ENCODE measurements around the gene HERC2. TPM values are rescaled to one million over a fixed set of nuclear protein-coding genes. Genes with fewer than 3 reads are reported as not detected.
"Not testable (repeated sequence)": the region's sequence is repeated elsewhere in the genome, so short reads cannot be mapped to it uniquely, and the experiment has no call there.

The HERC2 gene
- total RNA-seq, 1 experiment from 2014 or later = 69.7 TPM

DNA sequence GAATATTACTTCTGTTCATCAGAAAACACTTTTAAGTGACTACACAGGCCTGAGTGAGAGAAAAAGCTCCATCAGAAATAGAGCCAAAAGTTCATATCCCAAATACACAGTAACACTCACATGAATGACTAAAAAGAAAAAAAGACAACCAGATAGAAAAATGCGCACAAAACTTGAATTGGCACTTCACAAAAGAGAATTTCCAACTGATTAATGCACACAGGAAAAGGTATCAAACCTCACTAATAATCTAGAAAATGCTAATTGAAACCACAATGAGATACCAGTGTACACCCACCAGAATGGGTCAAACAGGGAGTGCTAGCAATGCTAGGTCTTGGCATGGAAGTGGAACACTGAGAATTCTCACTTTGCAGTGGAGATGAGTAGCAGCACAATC is 78.6 kb downstream of the HERC2 start:
- Histone ChIP-seq H3K4me3 (ENCODE audit: low read depth in 2 of 2, low read length in 2 of 2) (no peak overlapping the region), H3K27me3 (ENCODE audit: control insufficient read depth, insufficient read depth, low read length) (no peaks in the 10 kb centered on the region), H3K27ac (ENCODE audit: low read length) (no peak overlapping the region), H3K4me1 (ENCODE audit: control insufficient read depth, insufficient read depth, low read length) (no peaks in the 10 kb centered on the region), H3K9me3 (ENCODE audit: control insufficient read depth, insufficient read depth, low read depth, low read length) (no peaks in the 10 kb centered on the region), H3K36me3 (ENCODE audit: control insufficient read depth, insufficient read depth, low read length) (peaks cover 8% of the 10 kb centered on the region; the same call in 1 of the 2 replicates)
- BruUV-seq (replicated peaks) = no TSS peak
- ATAC-seq = no peak
- ChIA-PET CTCF (no interaction called here), POLR2A (no interaction called here)
- TF ChIP-seq SIN3A (IDR thresholded peaks at IDR 0.05; ENCODE audit: borderline replicate concordance, insufficient read depth, low read depth, low read length) (no peak), TCF7L2 (IDR thresholded peaks at IDR 0.05; ENCODE audit: low read depth, low read length) (no peak), POLR2AphosphoS5 (IDR thresholded peaks at IDR 0.05; ENCODE audit: low read depth, low read length) (no peak)
- TF ChIP-seq, protein P1, sequence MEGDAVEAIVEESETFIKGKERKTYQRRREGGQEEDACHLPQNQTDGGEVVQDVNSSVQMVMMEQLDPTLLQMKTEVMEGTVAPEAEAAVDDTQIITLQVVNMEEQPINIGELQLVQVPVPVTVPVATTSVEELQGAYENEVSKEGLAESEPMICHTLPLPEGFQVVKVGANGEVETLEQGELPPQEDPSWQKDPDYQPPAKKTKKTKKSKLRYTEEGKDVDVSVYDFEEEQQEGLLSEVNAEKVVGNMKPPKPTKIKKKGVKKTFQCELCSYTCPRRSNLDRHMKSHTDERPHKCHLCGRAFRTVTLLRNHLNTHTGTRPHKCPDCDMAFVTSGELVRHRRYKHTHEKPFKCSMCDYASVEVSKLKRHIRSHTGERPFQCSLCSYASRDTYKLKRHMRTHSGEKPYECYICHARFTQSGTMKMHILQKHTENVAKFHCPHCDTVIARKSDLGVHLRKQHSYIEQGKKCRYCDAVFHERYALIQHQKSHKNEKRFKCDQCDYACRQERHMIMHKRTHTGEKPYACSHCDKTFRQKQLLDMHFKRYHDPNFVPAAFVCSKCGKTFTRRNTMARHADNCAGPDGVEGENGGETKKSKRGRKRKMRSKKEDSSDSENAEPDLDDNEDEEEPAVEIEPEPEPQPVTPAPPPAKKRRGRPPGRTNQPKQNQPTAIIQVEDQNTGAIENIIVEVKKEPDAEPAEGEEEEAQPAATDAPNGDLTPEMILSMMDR (IDR thresholded peaks at IDR 0.05) = no peak
- TF ChIP-seq, protein P2, sequence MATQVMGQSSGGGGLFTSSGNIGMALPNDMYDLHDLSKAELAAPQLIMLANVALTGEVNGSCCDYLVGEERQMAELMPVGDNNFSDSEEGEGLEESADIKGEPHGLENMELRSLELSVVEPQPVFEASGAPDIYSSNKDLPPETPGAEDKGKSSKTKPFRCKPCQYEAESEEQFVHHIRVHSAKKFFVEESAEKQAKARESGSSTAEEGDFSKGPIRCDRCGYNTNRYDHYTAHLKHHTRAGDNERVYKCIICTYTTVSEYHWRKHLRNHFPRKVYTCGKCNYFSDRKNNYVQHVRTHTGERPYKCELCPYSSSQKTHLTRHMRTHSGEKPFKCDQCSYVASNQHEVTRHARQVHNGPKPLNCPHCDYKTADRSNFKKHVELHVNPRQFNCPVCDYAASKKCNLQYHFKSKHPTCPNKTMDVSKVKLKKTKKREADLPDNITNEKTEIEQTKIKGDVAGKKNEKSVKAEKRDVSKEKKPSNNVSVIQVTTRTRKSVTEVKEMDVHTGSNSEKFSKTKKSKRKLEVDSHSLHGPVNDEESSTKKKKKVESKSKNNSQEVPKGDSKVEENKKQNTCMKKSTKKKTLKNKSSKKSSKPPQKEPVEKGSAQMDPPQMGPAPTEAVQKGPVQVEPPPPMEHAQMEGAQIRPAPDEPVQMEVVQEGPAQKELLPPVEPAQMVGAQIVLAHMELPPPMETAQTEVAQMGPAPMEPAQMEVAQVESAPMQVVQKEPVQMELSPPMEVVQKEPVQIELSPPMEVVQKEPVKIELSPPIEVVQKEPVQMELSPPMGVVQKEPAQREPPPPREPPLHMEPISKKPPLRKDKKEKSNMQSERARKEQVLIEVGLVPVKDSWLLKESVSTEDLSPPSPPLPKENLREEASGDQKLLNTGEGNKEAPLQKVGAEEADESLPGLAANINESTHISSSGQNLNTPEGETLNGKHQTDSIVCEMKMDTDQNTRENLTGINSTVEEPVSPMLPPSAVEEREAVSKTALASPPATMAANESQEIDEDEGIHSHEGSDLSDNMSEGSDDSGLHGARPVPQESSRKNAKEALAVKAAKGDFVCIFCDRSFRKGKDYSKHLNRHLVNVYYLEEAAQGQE (IDR thresholded peaks at IDR 0.05; ENCODE audit: insufficient read depth in 1 of 2, low read depth in 2 of 2, low read length in 1 of 2) = no peak
- in situ Hi-C loops (cut with HindIII; ENCODE audit: low pct_unique_long_range_greater_than_20kb, low sequenced_read_pairs) = no loop called here
- no peak for DNase-seq (ENCODE audit: low read depth, low spot score)
- intact Hi-C loops (cut with micrococcal nuclease; ENCODE audit: unreplicated experiment) = no loop called here

DNA sequence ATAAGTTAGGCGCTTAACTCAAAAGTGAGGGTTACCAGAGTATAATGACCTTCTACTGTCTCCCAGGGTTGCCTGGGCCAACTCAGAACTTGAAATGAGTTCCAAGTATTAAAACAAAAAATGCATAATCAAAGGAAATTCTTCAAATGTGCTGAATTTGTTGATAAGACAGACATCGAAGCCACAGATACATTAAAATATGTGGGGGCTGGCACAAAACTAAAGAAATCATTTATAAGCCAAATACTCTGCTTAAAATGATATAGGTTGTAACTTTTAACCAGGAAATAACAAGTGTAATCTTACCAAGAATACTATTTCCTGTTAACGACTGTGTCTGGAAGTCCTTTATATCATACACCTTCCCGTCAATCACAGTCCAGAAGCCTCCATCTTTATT is 83.7 kb downstream of the HERC2 start:
- CTCF ChIA-PET; in situ Hi-C loops (cut with HindIII; ENCODE audit: low pct_unique_long_range_greater_than_20kb, low sequenced_read_pairs); ATAC-seq; H3K27me3 ChIP-seq (ENCODE audit: control insufficient read depth, insufficient read depth, low read length); H3K9me3 ChIP-seq (ENCODE audit: control insufficient read depth, insufficient read depth, low read depth, low read length); H3K4me1 ChIP-seq (ENCODE audit: control insufficient read depth, insufficient read depth, low read length); intact Hi-C loops (cut with micrococcal nuclease; ENCODE audit: unreplicated experiment); H3K36me3 ChIP-seq (ENCODE audit: control insufficient read depth, insufficient read depth, low read length); H3K4me3 ChIP-seq (ENCODE audit: low read depth in 2 of 2, low read length in 2 of 2); DNase-seq (ENCODE audit: low read depth, low spot score); BruUV-seq (replicated peaks); H3K27ac ChIP-seq (ENCODE audit: low read length); POLR2A ChIA-PET: not testable (repeated sequence)

DNA sequence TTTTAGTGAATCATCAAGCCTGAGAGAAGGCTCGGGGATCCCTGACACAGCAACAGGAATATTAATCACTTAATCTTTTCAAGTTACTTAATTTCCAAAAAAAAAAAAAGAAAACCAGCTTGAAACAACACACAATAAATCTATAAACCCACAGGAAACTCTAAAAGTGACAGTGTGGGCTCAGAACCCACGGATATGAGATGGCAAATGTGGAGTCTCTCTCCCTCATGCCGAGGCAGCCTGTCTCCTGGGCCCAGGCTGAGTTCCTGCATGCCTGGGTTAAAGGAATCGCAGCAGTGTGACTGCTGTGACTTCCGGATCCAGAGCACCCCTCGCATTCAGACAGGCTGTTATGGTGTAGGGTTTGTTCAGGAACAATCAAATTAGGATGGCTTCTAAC is 90.2 kb downstream of the HERC2 start:
- BruUV-seq (replicated peaks); H3K27me3 ChIP-seq (ENCODE audit: control insufficient read depth, insufficient read depth, low read length); H3K4me1 ChIP-seq (ENCODE audit: control insufficient read depth, insufficient read depth, low read length); H3K4me3 ChIP-seq (ENCODE audit: low read depth in 2 of 2, low read length in 2 of 2); H3K9me3 ChIP-seq (ENCODE audit: control insufficient read depth, insufficient read depth, low read depth, low read length); ATAC-seq; DNase-seq (ENCODE audit: low read depth, low spot score); intact Hi-C loops (cut with micrococcal nuclease; ENCODE audit: unreplicated experiment); in situ Hi-C loops (cut with HindIII; ENCODE audit: low pct_unique_long_range_greater_than_20kb, low sequenced_read_pairs); H3K27ac ChIP-seq (ENCODE audit: low read length); POLR2A ChIA-PET; CTCF ChIA-PET; H3K36me3 ChIP-seq (ENCODE audit: control insufficient read depth, insufficient read depth, low read length): not testable (repeated sequence)

DNA sequence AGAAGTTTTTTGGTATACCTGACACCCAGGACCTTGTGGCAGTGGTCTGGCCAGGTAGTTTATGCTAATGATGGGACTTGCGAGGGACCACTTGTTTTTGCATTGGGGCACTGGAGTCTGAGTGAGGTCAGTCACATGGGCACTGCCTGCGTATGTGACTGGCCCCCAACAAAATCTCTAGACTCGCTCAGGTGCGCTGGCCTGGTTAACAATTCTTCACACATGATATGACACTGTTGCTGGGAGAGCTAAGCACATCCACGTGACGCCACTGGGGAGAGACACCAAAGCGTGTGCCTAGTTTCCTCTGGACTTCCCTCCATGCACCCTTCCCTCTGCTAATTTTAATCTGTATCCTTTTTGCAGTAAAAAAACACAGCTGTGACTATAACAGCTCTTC is 90.6 kb downstream of the HERC2 start:
- H3K27me3 ChIP-seq (ENCODE audit: control insufficient read depth, insufficient read depth, low read length); CTCF ChIA-PET; BruUV-seq (replicated peaks); H3K4me3 ChIP-seq (ENCODE audit: low read depth in 2 of 2, low read length in 2 of 2); H3K9me3 ChIP-seq (ENCODE audit: control insufficient read depth, insufficient read depth, low read depth, low read length); in situ Hi-C loops (cut with HindIII; ENCODE audit: low pct_unique_long_range_greater_than_20kb, low sequenced_read_pairs); intact Hi-C loops (cut with micrococcal nuclease; ENCODE audit: unreplicated experiment); H3K4me1 ChIP-seq (ENCODE audit: control insufficient read depth, insufficient read depth, low read length); H3K36me3 ChIP-seq (ENCODE audit: control insufficient read depth, insufficient read depth, low read length); H3K27ac ChIP-seq (ENCODE audit: low read length); POLR2A ChIA-PET; DNase-seq (ENCODE audit: low read depth, low spot score); ATAC-seq: not testable (repeated sequence)

DNA sequence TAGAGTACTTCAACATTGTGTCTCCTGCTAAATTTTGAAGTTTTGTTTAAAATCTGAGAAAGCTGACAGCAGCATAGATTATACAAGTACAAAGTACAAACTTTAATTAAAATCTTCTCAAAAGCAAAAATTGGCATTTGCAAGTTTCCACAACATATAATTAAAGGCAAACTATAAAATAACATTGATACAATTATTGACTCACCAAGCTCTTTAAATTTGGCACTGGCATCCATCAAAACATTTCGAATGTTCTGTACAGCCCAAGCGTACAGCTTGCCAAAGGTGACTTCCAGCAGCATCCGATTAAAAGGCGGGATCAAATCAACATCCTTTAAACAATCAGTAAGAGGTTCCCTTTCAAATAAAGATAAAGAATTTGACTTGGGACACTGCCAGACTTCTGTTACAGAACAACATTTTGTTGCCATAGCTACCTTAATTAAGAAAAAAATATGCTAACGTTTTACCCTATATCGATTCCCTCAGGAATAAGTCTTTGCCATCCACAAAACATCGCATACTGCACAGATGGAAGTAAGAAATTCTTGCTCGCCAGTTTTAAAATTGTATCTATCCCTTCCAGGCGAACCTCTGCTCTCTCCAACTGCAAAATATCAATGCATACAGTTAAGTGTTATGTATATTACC is 92.9 kb downstream of the HERC2 start:
- H3K4me3 ChIP-seq (ENCODE audit: low read depth in 2 of 2, low read length in 2 of 2); H3K27me3 ChIP-seq (ENCODE audit: control insufficient read depth, insufficient read depth, low read length); CTCF ChIA-PET; ATAC-seq; in situ Hi-C loops (cut with HindIII; ENCODE audit: low pct_unique_long_range_greater_than_20kb, low sequenced_read_pairs); DNase-seq (ENCODE audit: low read depth, low spot score); H3K4me1 ChIP-seq (ENCODE audit: control insufficient read depth, insufficient read depth, low read length); intact Hi-C loops (cut with micrococcal nuclease; ENCODE audit: unreplicated experiment); BruUV-seq (replicated peaks); POLR2A ChIA-PET; H3K36me3 ChIP-seq (ENCODE audit: control insufficient read depth, insufficient read depth, low read length); H3K9me3 ChIP-seq (ENCODE audit: control insufficient read depth, insufficient read depth, low read depth, low read length); H3K27ac ChIP-seq (ENCODE audit: low read length): not testable (repeated sequence)
